ENCODE measurements around the gene IQSEC3.

- TF ChIP-seq ZBTB33 (IDR thresholded peaks at IDR 0.05) = no peak
- no peak for TF ChIP-seq CTCF (IDR thresholded peaks at IDR 0.05 in 2 of 3, conservative IDR thresholded peaks at IDR 0.05 in 1 of 3; ENCODE audit: control insufficient read depth in 2 of 3, extremely low read depth in 1 of 3, insufficient read depth in 1 of 3, low read depth in 3 of 3, low read length in 3 of 3)
- no peak for TF ChIP-seq WRNIP1 (IDR thresholded peaks at IDR 0.05; ENCODE audit: borderline replicate concordance, low read depth, low read length)
- no peak for TF ChIP-seq POLR2A (IDR thresholded peaks at IDR 0.05; ENCODE audit: low read depth, low read length)
- TF ChIP-seq NFIC (IDR thresholded peaks at IDR 0.05; ENCODE audit: low read depth, low read length) = no peak
- no peak for TF ChIP-seq RAD21 (IDR thresholded peaks at IDR 0.05; ENCODE audit: insufficient read depth, low read depth, low read length)
- no peak for TF ChIP-seq EZH2 (IDR thresholded peaks at IDR 0.05; ENCODE audit: borderline replicate concordance, control insufficient read depth, low read depth, low read length)
- TF ChIP-seq GABPA (IDR thresholded peaks at IDR 0.05; ENCODE audit: low read depth) = no peak
- TF ChIP-seq ASH2L (IDR thresholded peaks at IDR 0.05; ENCODE audit: borderline replicate concordance, low read depth) = no peak
- TF ChIP-seq HDAC6 (IDR thresholded peaks at IDR 0.05; ENCODE audit: unreplicated experiment) = no peak
- no peak for TF ChIP-seq EP300 (IDR thresholded peaks at IDR 0.05; ENCODE audit: borderline replicate concordance in 1 of 2, control insufficient read depth in 1 of 2, low read depth in 2 of 2, low read length in 2 of 2)
- no peak for TF ChIP-seq RUNX3 (IDR thresholded peaks at IDR 0.05; ENCODE audit: low read length)
These were observed 138.5 kb downstream of the IQSEC3 start for GRCh38 chr12:205026-205425.
